Liver (tissue), 9 donors: ENCODE measurements around the gene METAP2. TPM values are rescaled to one million over a fixed set of nuclear protein-coding genes. Genes with fewer than 3 reads are reported as not detected.

Experiments
- DNase-seq: peaks from one replicate; pipeline ENCODE4 v3.0.0-alpha.2; 2017; ENCODE audit warnings: low spot score
- H3K27ac ChIP-seq, 2 donors: one replicate each; pipeline ENCODE4 v1.7.0; 2013; ENCODE audit warnings: inconsistent platforms in 2 of 2, low read length in 2 of 2, control low read depth in 1 of 2, low read depth in 1 of 2, mild to moderate bottlenecking in 1 of 2
- H3K27me3 ChIP-seq, 4 donors: one replicate each; pipeline versions ENCODE4 v1.6.1 to v1.7.0; 2013; ENCODE audit warnings: low read length in 3 of 4, inconsistent platforms in 1 of 4, mild to moderate bottlenecking in 1 of 4, moderate library complexity in 1 of 4; ENCODE audit not compliant: control insufficient read depth in 4 of 4, insufficient read depth in 4 of 4
- H3K36me3 ChIP-seq, 4 donors: one replicate each; pipeline versions ENCODE4 v1.6.1 to v1.7.0; 2013; ENCODE audit warnings: low read length in 3 of 4, mild to moderate bottlenecking in 3 of 4, low read depth in 1 of 4, moderate library complexity in 1 of 4; ENCODE audit not compliant: control insufficient read depth in 4 of 4, insufficient read depth in 3 of 4
- H3K4me1 ChIP-seq, 4 donors: one replicate each; pipeline versions ENCODE4 v1.6.1 to v1.7.0; 2013; ENCODE audit warnings: low read length in 3 of 4, mild to moderate bottlenecking in 3 of 4, moderate library complexity in 1 of 4; ENCODE audit not compliant: control insufficient read depth in 4 of 4, insufficient read depth in 4 of 4
- H3K4me3 ChIP-seq, 3 donors: one replicate each; pipeline versions ENCODE4 v1.6.1 to v1.7.0; 2013; ENCODE audit warnings: low read length in 3 of 3, control low read depth in 1 of 3, low read depth in 1 of 3, mild to moderate bottlenecking in 1 of 3
- H3K9ac ChIP-seq, 2 donors: one replicate each; pipeline ENCODE4 v1.7.0; 2013; ENCODE audit warnings: low read length in 2 of 2, mild to moderate bottlenecking in 2 of 2, moderate library complexity in 2 of 2, control low read depth in 1 of 2, low read depth in 1 of 2
- H3K9me3 ChIP-seq, 4 donors: one replicate each; pipeline versions ENCODE4 v1.6.1 to v1.7.0; 2013; ENCODE audit warnings: low read length in 3 of 4; ENCODE audit not compliant: control insufficient read depth in 4 of 4
- ATF3 ChIP-seq: IDR thresholded peaks from 2 replicates; pipeline ENCODE4 v1.6.1; 2016; ENCODE audit warnings: antibody characterized with exemption
- FOXA1 ChIP-seq: IDR thresholded peaks from 2 replicates; pipeline ENCODE4 v1.6.1; 2016; ENCODE audit warnings: antibody characterized with exemption
- FOXA2 ChIP-seq: IDR thresholded peaks from 2 replicates; pipeline ENCODE4 v1.6.1; 2016; ENCODE audit warnings: antibody characterized with exemption
- GABPA ChIP-seq, 2 donors: IDR thresholded peaks in 1 of 2; conservative IDR thresholded peaks in 1 of 2; 2 replicates each; pipeline ENCODE4 v1.6.1; 2016; ENCODE audit warnings: antibody characterized with exemption in 2 of 2, mild to moderate bottlenecking in 1 of 2, moderate library complexity in 1 of 2
- HNF4A ChIP-seq, 2 donors: conservative IDR thresholded peaks; 2 replicates each; pipeline ENCODE4 v1.6.1; 2016; ENCODE audit warnings: antibody characterized with exemption in 2 of 2, mild to moderate bottlenecking in 2 of 2
- HNF4G ChIP-seq: IDR thresholded peaks from 2 replicates; pipeline ENCODE4 v1.6.1; 2016; ENCODE audit warnings: antibody characterized with exemption
- JUND ChIP-seq, 2 donors: IDR thresholded peaks; 2 replicates each; pipeline ENCODE4 v1.6.1; 2016; ENCODE audit warnings: antibody characterized with exemption in 2 of 2
- MAX ChIP-seq: IDR thresholded peaks from 2 replicates; pipeline ENCODE4 v1.6.1; 2016; ENCODE audit warnings: antibody characterized with exemption
- NR2F2 ChIP-seq: IDR thresholded peaks from 2 replicates; pipeline ENCODE4 v1.6.1; 2016; ENCODE audit warnings: antibody characterized with exemption
- RAD21 ChIP-seq, 2 donors: IDR thresholded peaks; 2 replicates each; pipeline ENCODE4 v1.6.1; 2016; ENCODE audit warnings: antibody characterized with exemption in 2 of 2, mild to moderate bottlenecking in 2 of 2
- REST ChIP-seq: IDR thresholded peaks from 2 replicates; pipeline ENCODE4 v1.6.1; 2016; ENCODE audit warnings: antibody characterized with exemption, mild to moderate bottlenecking
- RXRA ChIP-seq, 2 donors: IDR thresholded peaks; 2 replicates each; pipeline ENCODE4 v1.6.1; 2017 to 2018; ENCODE audit warnings: antibody characterized with exemption in 2 of 2, mild to moderate bottlenecking in 1 of 2
- SP1 ChIP-seq: IDR thresholded peaks from 2 replicates; pipeline ENCODE4 v1.6.1; 2018; ENCODE audit warnings: antibody characterized with exemption, mild to moderate bottlenecking
- TAF1 ChIP-seq: conservative IDR thresholded peaks from 2 replicates; pipeline ENCODE4 v1.6.1; 2016; ENCODE audit warnings: antibody characterized with exemption, mild to moderate bottlenecking
- YY1 ChIP-seq: IDR thresholded peaks from 2 replicates; pipeline ENCODE4 v1.6.1; 2016; ENCODE audit warnings: antibody characterized with exemption, mild to moderate bottlenecking
- ZBTB33 ChIP-seq: IDR thresholded peaks from 2 replicates; pipeline ENCODE4 v1.6.1; 2016; ENCODE audit warnings: antibody characterized with exemption
- WGBS: extraction: QIAGEN DNeasy Blood & Tissue Kit; methylation state at CpG from one replicate; pipeline ENCODE4 v1.1.7; 2013; 5-methylcytosine and 5-hydroxymethylcytosine counted together
- polyA plus RNA-seq, 2 donors: library from polyadenylated mRNA; stranded (reverse) in 1 of 2; unstranded in 1 of 2; fragments of 200-250 nt in 1 of 2; fragments of >200 nt in 1 of 2; fragmentation: Nextera tagmentation in 1 of 2; extraction: Ambion mirVana in 1 of 2; gene quantifications; one replicate each; pipeline versions ENCODE4 v1.2.1 to v1.2.3, GENCODE V29; 2013 to 2015
- total RNA-seq, 2 donors: library from RNA; depleted of rRNA; stranded (reverse); fragments of >200 nt; gene quantifications; one replicate each; pipeline ENCODE4 v1.2.3, GENCODE V29; 2014
- donor health status: healthy.
- donor health status: healthy.
- donor health status: healthy.
- donor health status: healthy.
- donor health status: healthy.

The METAP2 gene
- total and polyA plus RNA-seq, 4 donors, result 31.2 to 45.7 (median 35.7) TPM

- Histone ChIP-seq H3K27me3 (no peaks in the 10 kb centered on the region), H3K9ac (no peak overlapping the region), H3K4me3 (no peak overlapping the region), H3K27ac (no peak overlapping the region), H3K9me3 (no peaks in the 10 kb centered on the region), H3K36me3 (peaks cover 19 to 57% (median 41%) of the 10 kb centered on the region in 4 donors), H3K4me1 (peaks cover 2 to 14% (median 9%) of the 10 kb centered on the region in 4 donors)
- WGBS, result 91% methylated on average over 3 of the region's 3 CpGs
- no peak for DNase-seq
- TF ChIP-seq FOXA1 (no peak), MAX (no peak), HNF4A (conservative IDR thresholded peaks at IDR 0.05) (no peak), RAD21 (IDR thresholded peaks at IDR 0.05) (no peak), ATF3 (no peak), SP1 (no peak), FOXA2 (no peak), ZBTB33 (no peak), GABPA (IDR thresholded peaks at IDR 0.05 in 1 of 2, conservative IDR thresholded peaks at IDR 0.05 in 1 of 2) (no peak), REST (no peak), HNF4G (no peak)
These were observed 35.3 kb downstream of the METAP2 start for GRCh38 chr12:95509300-95509699.

GRCh38 chr12:95511977-95512376 lies 38.0 kb downstream of the METAP2 start:
- no peak for DNase-seq
- Histone ChIP-seq H3K4me3 (no peak overlapping the region), H3K9me3 (no peaks in the 10 kb centered on the region), H3K9ac (no peak overlapping the region), H3K27me3 (no peaks in the 10 kb centered on the region), H3K4me1 (peaks cover under 1 to 5% (median 2%) of the 10 kb centered on the region in 4 donors), H3K27ac (no peak overlapping the region), H3K36me3 (peaks cover 10 to 57% (median 39%) of the 10 kb centered on the region in 4 donors)
- no peak for TF ChIP-seq GABPA (IDR thresholded peaks at IDR 0.05 in 1 of 2, conservative IDR thresholded peaks at IDR 0.05 in 1 of 2)
- TF ChIP-seq NR2F2, result no peak
- no peak for TF ChIP-seq FOXA2
- no peak for TF ChIP-seq RXRA (IDR thresholded peaks at IDR 0.05)
- TF ChIP-seq HNF4G, result no peak
- TF ChIP-seq MAX, result no peak
- TF ChIP-seq YY1, result no peak
- TF ChIP-seq JUND (IDR thresholded peaks at IDR 0.05), result no peak
- TF ChIP-seq FOXA1, result no peak
- no peak for TF ChIP-seq SP1
- no peak for TF ChIP-seq ZBTB33
- TF ChIP-seq TAF1, result no peak
- TF ChIP-seq REST, result no peak
- 98% methylated on average over 1 of the region's 1 CpG for WGBS
